ENCODE results near the gene C1orf159. TPM values are rescaled to one million over a fixed set of nuclear protein-coding genes. Genes with fewer than 3 reads are reported as not detected.

C1orf159 gene
- total and polyA plus RNA-seq, 10 of the 15 experiments (the other 5 are each of a cell fraction or from before 2014, with no cell fraction given) = 0.11 to 23.4 (median 8.0) TPM

DNA sequence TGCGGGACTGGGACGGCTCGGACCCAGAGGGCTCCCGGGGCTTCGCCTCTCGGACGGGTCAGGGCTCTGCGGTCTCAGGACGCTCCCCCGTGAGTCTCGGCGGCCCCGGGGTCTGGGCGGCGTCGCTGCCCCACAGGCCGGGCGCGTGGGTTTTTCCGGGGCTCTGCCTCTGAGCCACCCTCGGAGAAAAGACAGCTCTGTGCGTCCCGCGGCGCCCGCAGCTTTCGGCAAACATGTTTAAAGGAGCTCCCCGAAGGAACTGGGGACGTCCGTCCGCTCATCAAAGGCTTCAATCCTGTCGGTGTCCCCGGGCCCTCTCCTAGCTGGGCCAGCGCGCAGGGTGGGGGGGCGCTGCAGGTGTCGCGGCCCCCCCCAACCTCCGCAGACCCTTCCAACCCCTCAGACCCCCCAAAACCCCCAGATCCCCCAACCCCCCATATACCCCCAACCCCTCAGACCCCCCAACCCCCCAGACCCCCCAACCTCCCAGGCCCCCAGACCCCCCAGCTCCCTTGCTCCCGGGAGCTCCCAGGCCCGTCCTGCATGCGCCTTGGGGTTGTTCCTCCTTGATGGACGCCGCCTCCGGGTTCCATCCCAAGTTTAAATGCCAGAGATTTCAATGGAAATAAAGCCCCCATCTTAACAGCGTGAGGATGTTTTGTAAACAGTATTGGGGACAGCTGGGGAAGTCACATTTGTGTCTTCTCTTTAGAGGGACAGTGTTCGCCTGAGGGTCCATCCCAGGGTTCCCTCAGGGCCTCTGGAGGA is 996 bp upstream of the C1orf159 start:
- Histone ChIP-seq H3K9ac (ENCODE audit: control insufficient read depth, insufficient read depth, low read length) (no peak overlapping the region), H3K9me3 (replicated peaks; ENCODE audit: control insufficient read depth, insufficient read depth, low read length) (peaks cover 11% of the 10 kb centered on the region; the same call in 2 of the 3 replicates), H3K4me1 (ENCODE audit: control insufficient read depth, insufficient read depth, low read length) (no peaks in the 10 kb centered on the region; the same call in 1 of the 2 replicates), H3K27me3 (replicated peaks in 1 of 2; ENCODE audit: control insufficient read depth in 2 of 2, insufficient read depth in 2 of 2, low read length in 1 of 2) (peaks cover 2 to 6% of the 10 kb centered on the region in 2 experiments; a peak in 3 of 4 replicates), H3K79me2 (ENCODE audit: control insufficient read depth, insufficient read depth, low read length) (peaks cover 7% of the 10 kb centered on the region), H2AFZ (ENCODE audit: control insufficient read depth, low read depth, low read length) (peak overlapping the region; percentile 72), H3K4me3 (peak overlapping the region; percentile 67; the same call in 1 of the 2 replicates), H3K4me2 (ENCODE audit: control insufficient read depth, insufficient read depth) (peak overlapping the region; percentile 89), H3K36me3 (ENCODE audit: control insufficient read depth in 2 of 2, insufficient read depth in 2 of 2, low read length in 1 of 2) (0 out of 4 replicates have a peak, but pooled peaks cover 0 to 2% of the 10 kb centered on the region in 2 experiments), H3K27ac (ENCODE audit: control insufficient read depth, insufficient read depth) (no peak overlapping the region), H4K20me1 (ENCODE audit: control insufficient read depth, insufficient read depth) (no peaks in the 10 kb centered on the region)
- no peak for FAIRE-seq
- no TSS peak for BruUV-seq (replicated peaks)
- POLR2A ChIA-PET = no interaction called here
- intact Hi-C loops (cut with micrococcal nuclease; ENCODE audit: unreplicated experiment) = loop anchor here (5.0 kb wide), 1 partner anchor 190 kb away; the partner anchor contains the start of genes ACAP3 and PUSL1
- WGBS (ENCODE audit: insufficient coverage, insufficient replicate concordance, low lambda C conversion rate, missing lambda C conversion rate) = 17% methylated on average over 41 of the region's 47 CpGs
- RAD21 ChIA-PET (ENCODE audit: unreplicated experiment) = interaction anchor here (0.8 to 1.6 kb wide), 3 partner anchors 83 to 175 kb away, joined by 3 to 5 read pairs (median 4); no protein-coding TSS in a partner anchor
- SMC1A ChIA-PET (ENCODE audit: uncharacterized antibody, unreplicated experiment) = no interaction called here
- CTCF ChIA-PET = interaction anchor here (0.9 to 1.2 kb wide), 2 partner anchors 13 to 134 kb away, joined by 4 to 10 read pairs; no protein-coding TSS in a partner anchor
- no peak for DNase-seq (ENCODE audit: low read depth, low spot score)
- no peak for ATAC-seq
- TF ChIP-seq, protein P1, sequence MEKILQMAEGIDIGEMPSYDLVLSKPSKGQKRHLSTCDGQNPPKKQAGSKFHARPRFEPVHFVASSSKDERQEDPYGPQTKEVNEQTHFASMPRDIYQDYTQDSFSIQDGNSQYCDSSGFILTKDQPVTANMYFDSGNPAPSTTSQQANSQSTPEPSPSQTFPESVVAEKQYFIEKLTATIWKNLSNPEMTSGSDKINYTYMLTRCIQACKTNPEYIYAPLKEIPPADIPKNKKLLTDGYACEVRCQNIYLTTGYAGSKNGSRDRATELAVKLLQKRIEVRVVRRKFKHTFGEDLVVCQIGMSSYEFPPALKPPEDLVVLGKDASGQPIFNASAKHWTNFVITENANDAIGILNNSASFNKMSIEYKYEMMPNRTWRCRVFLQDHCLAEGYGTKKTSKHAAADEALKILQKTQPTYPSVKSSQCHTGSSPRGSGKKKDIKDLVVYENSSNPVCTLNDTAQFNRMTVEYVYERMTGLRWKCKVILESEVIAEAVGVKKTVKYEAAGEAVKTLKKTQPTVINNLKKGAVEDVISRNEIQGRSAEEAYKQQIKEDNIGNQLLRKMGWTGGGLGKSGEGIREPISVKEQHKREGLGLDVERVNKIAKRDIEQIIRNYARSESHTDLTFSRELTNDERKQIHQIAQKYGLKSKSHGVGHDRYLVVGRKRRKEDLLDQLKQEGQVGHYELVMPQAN (conservative IDR thresholded peaks at IDR 0.05) = 0 out of 2 replicates have a peak, but pooled peaks have one; percentile 6
- TF ChIP-seq TAF1 (IDR thresholded peaks at IDR 0.05; ENCODE audit: borderline replicate concordance, low read depth, low read length) = no peak
- in situ Hi-C loops (cut with MboI) = loop anchor here (5.0 kb wide), 1 partner anchor 135 kb away; no protein-coding TSS in a partner anchor

All from GM12878 (cell line).